GM19351 (cell line): ENCODE data around the gene DSN1.
"Not testable (repeated sequence)": the region's sequence is repeated elsewhere in the genome, so short reads cannot be mapped to it uniquely, and the experiment has no call there.

Source experiments
- ATAC-seq: cut with Tn5 transposase; IDR thresholded peaks from one replicate; pipeline ENCODE4 v1.9.1; 2021; ENCODE audit warnings: mild to moderate bottlenecking, moderate library complexity; ENCODE audit not compliant: unreplicated experiment

DSN1 gene, protein sequence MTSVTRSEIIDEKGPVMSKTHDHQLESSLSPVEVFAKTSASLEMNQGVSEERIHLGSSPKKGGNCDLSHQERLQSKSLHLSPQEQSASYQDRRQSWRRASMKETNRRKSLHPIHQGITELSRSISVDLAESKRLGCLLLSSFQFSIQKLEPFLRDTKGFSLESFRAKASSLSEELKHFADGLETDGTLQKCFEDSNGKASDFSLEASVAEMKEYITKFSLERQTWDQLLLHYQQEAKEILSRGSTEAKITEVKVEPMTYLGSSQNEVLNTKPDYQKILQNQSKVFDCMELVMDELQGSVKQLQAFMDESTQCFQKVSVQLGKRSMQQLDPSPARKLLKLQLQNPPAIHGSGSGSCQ

DNA sequence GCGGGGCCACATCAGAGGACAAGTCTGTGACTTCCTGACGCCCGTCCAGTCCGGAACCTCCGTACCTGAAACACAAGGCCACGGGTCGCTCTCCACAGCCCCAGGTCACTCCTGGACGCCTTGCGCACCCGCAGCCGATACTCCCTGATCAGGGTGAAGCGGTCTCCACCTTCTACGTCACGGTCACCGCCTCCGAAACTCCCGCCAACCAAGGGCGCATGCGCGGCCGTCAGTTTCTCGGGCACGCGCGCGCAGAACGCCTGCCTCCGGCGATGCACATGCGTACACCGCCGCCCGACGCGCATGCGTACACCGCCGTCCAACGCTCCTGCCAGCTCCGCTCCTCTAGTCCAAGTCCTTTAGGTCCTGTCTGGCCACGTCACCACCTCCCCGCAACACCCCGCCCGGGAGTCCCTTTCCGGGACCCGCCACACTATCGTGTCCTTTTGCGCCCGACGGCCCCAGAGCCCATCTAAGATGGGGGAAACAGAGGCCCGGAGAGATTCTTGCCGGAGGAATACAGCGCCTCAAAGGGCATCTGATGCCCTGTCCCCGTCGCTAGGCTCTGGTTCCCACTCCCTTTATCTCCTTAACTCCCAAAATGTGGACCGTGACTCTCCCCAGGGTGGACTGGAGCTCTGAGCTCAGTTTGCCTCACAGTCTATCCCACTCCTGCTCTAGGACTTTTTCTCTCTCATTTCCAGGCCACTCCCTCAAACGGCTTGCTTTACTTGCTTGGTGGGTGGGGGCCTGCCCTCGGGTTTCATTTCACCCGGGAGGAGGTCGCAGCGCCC is at the start of gene DSN1:
Gene DSN1 (minus strand): TSS at position 167 of the 794 bp plus-strand sequence. CDS start 2,305 bp downstream, outside the sequence.
- peak; percentile 82 for ATAC-seq

DNA sequence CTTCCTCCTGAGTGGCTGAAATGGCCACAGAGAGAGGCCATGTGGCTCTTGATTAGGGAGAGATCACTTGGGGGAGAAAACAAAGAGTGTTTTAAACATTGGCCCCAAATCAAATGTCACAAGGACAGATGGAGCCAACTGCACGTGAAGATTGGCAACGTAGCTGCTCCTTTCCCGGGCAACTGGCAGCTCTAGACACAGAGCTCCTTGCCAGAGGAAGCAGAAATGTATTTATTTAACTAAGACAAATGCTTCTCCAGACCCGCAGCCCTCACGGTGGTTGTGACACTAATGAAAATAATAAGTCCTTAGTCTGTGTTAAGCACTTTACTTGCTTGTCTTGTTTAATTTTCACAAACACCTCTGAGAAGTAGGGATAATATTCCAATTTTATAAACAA is 49.6 kb upstream of the DSN1 start:
- no peak for ATAC-seq

DNA sequence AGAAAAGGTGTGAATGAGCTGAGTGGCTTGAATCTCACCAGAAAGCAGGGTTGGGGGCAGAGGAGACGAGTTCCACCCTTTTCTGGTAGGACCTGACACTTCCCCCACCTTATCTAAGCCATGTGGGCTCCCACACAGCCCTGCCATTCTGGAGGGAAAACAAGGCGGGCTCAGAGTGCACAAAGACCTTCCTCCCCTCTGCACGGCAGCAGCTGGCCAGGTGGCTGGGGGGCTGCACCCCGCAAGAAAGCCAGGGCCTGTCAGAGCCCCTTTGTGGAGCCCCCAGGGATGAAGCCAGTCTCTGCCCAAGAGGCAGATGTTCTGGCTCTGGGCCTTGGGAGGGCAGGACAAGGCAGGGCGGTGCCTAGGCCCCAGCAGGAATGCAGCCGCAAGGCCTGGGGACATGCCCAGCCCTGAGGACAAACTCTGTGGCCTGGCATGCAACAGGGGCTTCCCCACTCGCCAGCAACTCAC is 48.4 kb upstream of the DSN1 start:
- ATAC-seq, result no peak

DNA sequence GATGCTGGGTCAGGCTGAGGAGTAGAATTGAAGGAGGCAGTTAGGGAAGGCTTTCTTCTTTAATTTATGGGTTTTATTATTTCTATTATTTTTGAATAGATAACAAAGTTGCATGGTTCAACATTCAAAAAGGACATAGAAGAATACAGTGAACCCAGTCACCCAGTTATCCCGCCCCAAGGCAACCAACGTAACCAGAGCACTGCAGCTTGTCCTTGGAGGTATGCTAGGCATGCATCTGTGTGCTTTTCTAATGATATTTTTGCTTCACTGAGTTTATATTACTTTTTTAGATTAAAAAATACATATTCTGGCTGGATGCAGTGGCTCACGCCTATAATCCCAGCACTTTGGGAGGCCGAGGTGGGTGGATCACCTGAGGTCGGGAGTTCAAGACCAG is 47.4 kb upstream of the DSN1 start:
- no peak for ATAC-seq

DNA sequence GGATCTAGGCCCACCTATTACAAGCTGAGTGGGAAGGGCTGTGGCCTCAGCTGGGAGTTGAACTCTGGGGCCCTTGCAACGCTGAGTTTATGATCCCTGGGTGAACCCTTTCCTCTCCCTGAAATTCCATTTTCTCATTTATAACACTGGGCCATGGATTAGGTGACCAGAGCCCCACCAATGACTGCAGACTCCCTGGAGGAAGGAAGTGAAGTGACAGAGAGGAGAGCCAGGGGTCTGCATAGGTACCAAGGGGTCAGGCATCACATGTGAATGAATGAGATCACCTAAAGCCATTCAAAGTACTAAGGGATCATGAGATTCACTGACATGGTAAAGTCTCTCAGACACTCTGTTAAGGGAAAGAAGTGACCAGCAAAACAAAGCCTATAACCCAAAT is 46.5 kb upstream of the DSN1 start:
- ATAC-seq, result no peak

DNA sequence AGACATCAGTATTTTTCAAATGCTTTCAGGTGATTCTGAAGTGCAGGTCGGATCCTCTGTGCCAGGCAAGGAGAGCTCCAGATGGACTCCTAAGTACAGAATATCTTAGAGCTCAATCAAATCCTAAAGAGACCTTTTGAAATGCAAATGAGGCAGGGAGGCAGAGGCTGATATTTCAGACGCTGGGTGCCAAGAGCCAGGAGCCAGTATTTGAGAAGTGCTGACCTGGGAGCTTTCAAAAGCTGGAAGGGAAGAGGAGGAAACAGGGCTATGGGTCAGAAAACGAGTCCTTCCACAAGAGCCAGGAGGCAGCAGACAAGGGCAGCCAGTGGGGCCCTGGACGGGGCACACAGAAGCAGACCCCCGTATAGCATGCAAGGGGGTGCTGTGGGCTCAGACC is 46.1 kb upstream of the DSN1 start:
- ATAC-seq, result no peak

DNA sequence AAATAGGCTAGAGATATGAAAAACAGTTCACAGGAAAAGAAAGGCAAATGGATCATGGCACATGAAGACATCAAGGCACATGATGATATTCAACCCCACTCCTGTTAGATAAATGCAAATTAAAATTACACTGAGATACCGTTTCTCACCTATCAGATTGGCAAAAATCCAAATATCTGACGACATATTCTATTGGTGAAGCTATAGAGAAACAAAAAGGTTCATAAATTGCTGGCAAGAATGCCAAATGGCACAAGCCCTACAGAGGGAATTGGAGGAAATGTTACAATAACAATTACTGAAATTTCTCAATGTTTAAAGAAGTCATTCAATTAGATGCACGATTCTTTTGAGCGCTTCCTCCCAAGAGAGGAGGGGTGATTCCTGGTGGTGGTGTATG is 45.3 kb upstream of the DSN1 start:
- ATAC-seq, result no peak

DNA sequence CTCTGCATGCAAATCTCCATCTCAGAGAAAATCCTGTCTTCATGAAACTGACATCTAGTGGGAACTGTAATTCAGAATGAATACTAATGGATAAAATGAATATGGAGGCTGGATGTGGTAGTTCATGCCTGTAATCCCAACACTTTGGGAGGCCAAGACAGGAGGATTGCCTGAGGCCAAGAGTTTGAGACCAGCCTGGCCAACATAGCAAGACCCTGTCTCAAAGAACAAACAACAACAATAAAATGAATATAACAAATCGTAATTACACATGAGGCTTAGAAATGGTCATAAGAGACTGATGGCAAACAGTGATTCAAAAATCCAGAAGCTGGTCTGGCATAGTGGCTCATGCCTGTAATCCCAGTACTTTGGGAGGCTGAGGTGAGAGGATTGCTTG is 44.6 kb upstream of the DSN1 start:
- ATAC-seq, result no peak

DNA sequence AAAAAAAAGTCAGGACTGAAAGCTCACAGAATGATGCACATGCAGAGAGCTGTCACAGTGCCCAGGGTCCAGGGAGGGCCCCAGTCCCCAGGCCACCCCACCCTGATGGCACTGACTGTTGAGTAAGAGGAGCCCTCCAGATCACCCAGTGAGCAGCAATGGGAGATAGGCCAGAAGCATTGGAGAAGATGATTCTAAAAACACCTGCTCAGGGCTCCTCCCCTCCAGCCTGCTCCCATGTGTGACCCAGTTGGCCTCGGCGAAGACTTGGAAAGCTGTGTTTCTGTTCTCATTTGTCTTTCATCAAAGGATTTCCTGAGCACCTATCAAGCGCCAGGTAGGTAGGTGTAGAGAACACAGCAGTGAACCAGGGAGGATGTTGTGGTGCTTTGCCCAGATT is 43.9 kb upstream of the DSN1 start:
- ATAC-seq, result no peak

DNA sequence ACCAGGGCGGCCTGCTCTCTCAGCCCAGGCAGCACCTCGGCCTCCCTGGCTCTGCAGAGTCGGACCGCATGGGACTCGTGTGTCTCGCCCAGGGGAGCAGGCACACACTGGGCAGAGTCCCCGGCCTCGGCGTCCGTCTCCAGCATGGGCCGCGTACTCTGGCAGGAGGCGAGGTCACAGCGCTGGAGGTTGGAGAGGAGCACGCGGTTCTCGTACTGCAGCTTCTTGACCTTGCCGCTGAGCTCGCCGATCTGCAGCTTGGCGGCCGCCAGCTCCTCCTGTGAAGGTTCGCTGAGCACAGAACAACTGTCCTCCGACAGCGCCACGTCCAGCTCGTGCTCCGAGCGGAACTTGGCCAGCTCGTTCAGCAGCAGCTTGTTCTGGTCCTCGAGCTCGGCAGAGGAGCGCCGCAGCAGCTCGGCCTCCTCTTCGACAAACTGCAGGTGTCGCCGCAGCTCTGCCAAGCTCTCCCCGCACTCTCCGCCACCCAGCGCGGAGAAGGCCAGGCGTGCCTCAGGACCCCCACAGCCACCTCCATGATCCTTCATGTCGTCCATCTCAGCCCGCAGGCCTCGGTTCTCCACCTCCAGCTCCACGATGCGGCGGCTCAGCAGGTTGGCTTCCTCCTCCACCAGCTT is 42.0 kb upstream of the DSN1 start:
- no peak for ATAC-seq

DNA sequence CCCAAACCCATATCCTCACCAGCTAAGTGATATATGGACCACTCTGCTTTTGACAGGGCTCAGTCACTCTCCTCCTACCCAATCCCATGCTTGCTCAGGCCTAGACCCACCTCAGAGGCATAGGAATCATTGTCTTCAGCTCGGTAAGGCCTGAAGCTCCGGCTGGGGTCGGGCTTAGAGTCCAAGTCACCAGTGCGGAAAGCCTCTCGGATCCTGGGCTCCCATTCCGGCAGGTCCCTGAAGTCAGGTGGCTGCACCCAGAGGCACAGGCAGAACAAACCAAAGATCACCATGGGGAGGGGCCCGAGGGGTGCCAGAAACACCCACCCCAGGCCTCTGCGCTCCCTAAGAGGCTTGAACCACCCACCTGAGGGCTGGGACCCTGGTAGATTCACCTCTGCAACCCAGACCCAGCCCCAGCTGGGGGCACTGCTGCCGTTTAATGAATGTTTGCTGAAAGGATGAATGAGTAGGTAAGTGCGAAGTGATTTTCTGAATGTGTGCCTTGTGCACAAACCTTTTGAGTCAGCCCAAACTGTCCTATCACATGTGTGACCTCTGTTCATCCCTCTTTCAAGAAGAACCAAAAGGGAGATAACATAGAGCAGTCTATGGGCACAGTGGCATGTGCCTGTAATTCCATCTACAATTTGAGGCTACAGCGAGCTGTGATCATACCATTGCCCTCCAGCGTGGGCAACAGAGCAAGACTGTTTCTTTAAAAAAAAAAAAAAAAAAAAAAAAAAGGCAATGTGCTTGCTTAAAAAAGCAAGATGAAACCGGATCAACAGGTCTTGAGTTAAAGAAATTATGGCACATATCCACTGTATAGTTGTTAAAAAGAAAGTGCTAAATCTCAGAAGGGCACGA is 39.3 kb upstream of the DSN1 start:
- ATAC-seq, result no peak

DNA sequence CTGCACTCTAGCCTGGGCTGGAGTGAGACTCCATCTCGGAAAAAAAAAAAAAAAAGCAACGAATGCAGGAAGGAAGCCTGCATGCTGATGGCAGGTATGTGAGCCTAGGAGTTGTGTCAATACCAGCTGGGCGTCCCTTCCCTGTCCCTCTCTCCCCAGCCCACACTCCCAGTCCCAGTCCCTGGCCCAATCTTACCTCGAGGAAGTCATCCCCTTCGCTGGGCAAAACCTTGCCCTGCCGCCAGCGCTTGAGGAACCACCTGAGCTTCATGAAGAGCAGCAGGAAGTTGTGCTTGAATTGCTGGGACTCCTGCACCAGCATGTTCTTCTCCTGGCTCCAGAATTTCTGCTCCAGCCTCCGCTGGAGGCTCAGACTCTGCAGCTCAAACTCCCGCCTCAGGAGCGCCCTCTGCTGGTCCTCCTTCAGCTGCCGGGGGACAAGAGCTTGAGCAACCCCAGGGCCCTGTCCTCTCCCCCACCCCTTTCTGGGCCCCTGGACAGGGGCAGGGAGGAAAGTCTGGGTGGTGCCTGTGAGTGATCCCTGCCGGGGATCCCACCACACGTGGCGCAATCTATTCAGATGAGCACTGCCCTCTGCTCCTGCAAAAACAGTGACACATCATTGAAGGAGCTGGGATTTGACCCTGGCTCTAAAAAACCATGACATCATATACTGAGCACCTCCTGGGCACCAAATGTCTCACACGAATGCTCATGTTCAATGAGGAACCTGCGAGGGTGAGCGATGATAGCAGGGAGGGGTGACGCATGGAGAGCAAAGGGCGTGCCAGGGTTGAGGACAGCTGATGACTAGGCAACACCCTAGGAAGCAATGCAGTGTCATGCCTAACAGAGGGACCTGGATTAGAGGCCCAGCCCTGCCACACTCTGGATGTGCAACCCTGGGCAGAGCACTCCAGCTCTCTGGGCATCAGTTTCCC is 35.0 kb upstream of the DSN1 start:
- ATAC-seq, result no peak

DNA sequence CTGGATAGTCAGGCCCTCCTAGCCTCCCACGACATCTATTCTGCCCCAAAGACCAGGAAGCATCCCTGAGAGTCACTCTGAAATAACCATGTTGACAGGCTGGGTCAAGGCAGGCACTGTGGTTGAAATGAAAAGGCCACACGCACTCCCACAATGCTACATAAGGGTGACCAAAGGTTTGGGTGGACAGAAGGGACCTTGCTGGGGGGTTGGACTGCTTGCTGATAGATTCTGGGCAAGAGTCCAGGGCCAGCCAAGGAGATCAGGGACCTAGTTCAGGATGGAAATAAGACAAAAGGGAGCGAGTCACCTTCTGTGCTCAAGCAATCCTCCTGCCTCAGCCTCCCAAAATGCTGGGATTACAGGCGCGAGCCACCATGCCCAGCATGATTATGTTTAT is 32.5 kb upstream of the DSN1 start:
- no peak for ATAC-seq

DNA sequence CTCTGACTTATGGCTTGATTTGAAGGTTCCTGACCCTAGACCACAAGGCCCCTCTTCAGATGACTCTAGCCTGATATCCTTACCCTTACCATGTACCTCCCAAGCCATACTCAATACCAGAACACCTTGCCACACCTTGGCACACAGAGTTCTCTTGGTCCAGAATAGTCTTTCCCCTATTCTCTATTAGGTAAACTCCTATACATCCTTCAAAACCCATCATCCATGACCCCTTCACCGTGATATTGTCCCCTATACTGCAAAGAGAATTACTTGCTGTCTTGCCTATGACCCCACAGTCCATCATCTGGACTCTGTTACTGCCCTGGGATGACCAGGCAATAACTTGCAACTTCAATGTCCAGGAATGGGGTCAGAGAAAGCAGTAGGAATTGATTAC is 31.8 kb upstream of the DSN1 start:
- ATAC-seq, result no peak

DNA sequence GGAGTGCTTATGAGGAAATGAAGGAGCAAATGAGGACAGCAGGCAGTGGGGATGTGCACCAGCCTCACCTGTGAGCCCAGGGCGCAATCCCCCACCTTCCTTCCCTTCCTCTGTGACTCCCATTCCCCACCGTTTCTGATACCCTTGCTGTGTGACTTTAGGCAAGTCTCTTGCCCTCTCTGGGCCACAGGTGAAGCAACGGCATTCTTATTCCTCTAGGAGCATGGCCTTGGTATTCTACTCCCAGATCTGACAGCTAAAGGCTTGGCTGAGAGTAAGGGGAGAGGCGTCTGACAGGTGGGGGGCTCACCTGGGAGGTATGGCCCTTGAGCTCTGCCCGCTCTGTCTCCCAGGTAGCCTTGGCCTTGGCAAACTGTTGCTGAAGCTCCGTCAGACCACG is 30.9 kb upstream of the DSN1 start:
- ATAC-seq, result no peak

DNA sequence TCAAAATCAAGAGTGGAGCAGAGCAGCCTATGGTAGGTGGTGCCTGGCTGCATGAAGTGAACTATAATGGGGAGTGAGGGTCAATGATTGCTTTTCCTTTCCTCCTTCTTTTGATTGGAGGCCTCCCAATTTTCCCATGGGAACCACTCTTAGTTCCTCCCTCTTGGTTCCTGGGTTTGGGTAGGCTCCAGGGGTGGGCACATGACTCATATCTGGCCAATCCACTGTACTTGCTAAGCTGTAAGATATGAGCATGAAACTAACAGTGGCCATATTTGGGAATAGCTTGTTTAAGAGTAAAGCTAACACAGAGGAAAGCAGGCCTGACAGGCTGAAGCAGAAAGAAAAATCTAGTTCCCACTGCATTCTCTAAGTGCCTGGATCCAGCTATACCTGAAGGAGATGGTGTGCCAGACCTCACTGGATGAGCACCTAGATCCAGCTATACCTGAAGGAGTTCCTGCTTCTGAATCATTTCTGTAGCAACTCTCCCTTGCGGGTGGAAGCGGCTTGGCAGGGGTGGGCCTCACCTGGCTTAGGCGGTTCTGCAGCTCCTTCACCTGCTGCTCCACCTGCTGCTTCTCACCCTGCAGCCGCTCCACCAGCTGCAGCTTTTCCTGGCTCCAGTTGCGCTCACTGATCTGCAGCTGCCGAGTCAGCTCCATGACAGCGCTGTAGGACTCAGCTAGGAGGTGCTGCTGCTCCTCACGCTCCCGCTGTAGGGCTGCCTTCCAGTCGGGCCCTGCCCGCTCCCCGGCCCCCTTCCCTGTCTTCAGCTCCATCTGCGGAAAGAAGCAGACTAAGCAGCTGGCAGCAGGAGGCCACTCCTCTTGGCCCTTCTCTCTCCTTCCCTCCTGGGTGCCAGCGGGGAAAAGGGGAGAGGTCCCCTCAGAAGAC is 29.0 kb upstream of the DSN1 start:
- ATAC-seq, result no peak

DNA sequence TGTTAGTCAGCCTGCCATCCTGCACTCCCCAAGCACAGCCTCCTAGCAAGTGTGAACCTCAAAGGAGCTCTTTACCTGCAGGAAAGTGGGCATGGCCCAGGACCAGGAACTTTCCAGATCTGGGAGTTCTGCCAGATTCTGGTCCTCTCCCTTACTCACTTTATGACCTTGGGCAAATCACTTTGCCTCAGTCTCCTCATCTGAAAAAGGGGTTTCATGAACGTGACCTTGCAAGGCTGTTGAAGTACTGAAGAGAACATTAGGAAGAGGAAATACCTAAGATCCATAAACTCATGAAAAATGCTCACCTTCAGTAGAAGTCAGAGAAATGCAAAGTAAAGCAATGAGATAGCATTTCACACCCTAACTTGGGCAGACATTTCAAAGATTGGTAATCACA is 26.8 kb upstream of the DSN1 start:
- ATAC-seq, result no peak

DNA sequence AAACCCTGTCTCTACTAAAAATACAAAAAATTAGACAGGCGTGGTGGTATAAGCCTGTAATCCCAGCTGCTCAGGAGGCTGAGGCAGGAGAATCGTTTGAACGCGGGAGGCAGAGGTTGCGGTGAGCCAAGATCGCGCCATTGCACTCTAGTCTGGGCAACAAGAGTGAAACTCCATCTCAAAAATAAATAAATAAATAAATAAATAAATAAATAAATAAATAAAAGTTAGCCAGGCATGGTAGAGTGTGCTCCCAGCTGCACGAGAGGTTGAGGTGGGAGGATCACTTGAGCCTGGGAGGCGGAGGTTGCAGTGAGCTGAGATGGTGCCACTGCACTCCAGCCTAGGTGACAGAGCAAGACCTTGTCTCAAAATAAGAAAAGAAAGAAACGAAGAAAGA is 25.8 kb upstream of the DSN1 start:
- ATAC-seq, result not testable (repeated sequence)

DNA sequence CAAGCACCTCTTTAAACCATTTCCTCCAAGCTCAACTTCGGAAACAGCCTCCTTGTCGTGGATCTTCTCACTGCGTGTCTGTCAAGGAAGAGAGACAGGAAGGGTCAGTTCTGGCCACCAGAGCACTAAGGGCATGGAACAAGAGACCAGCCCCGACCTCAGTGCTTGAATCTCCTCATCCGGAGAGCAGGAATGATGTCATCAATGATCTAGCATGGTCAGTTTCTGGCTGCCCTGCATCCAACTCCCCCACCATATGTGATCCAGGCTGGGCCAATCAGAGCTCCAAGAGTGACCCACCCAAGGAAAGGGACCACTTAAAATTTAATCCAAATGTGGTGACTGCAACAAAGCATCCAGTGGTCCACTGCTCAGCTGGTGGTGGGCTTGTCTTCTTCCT is 23.3 kb upstream of the DSN1 start:
- no peak for ATAC-seq
